ENCODE results near the gene LRRC42.

DNA sequence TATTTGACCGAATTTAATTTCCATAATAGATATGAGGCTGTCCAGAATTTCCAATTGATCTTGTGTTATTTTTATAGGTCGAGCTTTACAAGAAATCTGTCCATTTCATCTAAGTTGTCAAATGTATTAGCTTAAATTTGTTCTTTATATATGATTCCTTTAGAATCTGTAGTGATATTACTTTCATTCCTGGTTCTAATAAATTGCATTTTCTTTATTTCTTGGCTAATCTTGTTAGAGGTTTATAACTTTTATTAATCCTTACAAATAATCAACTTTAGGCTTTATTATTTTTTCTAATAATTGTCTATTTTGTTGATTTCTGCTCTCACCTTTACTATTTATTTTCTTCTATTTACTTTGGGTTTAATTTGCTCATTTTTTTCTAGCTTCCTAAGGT is 14.6 kb upstream of the LRRC42 start:
- TF ChIP-seq, protein P1, sequence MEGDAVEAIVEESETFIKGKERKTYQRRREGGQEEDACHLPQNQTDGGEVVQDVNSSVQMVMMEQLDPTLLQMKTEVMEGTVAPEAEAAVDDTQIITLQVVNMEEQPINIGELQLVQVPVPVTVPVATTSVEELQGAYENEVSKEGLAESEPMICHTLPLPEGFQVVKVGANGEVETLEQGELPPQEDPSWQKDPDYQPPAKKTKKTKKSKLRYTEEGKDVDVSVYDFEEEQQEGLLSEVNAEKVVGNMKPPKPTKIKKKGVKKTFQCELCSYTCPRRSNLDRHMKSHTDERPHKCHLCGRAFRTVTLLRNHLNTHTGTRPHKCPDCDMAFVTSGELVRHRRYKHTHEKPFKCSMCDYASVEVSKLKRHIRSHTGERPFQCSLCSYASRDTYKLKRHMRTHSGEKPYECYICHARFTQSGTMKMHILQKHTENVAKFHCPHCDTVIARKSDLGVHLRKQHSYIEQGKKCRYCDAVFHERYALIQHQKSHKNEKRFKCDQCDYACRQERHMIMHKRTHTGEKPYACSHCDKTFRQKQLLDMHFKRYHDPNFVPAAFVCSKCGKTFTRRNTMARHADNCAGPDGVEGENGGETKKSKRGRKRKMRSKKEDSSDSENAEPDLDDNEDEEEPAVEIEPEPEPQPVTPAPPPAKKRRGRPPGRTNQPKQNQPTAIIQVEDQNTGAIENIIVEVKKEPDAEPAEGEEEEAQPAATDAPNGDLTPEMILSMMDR (conservative IDR thresholded peaks at IDR 0.05): no peak
- no peak for TF ChIP-seq EZH2 (IDR thresholded peaks at IDR 0.05; ENCODE audit: low read depth)

Data from PC-9 (cell line).